Measurements from ENCODE around the gene LILRA5. TPM values are rescaled to one million over a fixed set of nuclear protein-coding genes. Genes with fewer than 3 reads are reported as not detected.
"Not testable (repeated sequence)": the region's sequence is repeated elsewhere in the genome, so short reads cannot be mapped to it uniquely, and the experiment has no call there.

Gene LILRA5
- total RNA-seq, 1 donor from 2014 or later = 1.1 TPM

DNA sequence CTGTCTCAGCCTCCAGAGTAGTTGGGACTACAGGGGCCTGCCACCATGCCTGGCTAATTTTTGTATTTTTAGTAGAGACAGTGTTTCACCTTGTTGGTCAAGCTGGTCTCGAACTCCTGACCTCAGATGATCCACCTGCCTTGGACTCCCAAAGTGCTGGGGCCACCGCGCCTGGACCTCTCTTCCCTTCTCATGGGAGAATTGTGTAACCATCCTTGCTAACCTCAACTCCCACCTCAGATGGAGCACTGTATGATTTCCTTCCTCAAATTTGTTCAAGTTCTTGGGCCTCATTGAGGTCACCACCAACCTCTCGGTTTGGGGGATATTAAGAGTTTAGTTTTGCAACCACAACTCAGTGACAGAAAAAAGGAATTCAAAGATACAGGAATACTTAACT lies 10.7 kb downstream of the LILRA5 start:
- no peak for DNase-seq (ENCODE audit: low spot score)

DNA sequence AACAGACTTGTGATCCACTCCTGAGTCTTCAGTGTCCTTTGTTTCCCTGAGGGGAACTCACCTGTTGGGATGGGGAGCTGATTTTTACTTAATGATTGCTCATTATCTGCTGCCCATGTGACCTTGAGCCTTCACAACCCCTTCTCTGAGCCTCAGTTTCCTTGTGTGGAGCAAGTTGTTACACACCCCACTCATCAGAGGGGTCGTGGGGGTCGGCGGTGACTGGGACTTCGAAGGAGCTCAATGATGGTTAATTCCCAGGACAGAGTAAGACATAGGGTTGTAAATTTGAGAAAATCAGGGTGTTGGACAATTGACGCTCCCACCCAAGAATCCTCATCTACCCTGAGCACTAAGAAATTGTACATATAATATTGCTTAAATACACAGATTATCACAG lies 13.5 kb downstream of the LILRA5 start:
- DNase-seq (ENCODE audit: low spot score) = no peak

- no peak for DNase-seq (ENCODE audit: low spot score)
These were observed 13.9 kb downstream of the LILRA5 start for GRCh38 chr19:54299126-54299498.

DNA sequence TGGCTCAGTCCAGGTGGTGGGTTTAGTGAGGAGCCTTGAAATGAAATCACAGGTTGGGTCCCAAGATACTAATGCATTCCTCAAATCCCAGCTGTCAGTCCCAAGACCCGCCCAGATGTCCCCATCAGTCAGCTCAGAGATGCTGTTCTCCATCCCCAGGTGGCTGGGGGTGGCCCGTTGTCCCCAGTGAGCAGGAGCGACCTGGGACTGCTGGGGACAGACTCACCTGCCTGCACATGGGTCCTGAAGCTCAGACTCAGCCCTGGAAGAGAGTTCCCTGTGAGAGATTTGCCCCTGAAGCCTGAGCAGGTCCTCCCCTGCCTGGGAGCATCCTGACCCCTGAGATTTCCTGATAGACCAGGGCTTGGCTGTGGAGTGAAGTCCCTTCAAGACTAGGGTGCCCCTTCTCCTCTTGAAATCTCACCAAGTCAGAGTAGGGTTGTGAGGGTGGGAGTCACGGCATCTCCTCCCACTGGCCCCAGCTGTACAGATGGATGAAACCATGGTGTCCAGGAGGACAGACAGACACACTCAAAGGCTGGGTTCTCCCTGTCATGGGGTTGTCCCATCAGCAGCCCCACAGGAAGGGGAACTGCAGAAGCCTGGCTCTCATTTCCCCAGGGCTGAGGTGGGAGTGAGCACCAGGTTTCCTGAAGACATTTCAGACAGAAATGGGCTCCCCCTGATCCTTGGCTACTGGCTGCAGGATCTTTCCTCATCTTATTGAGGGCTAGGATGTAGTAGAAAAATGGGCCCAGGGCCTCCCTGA lies 14.4 kb downstream of the LILRA5 start:
- DNase-seq (ENCODE audit: low spot score) = no peak

DNA sequence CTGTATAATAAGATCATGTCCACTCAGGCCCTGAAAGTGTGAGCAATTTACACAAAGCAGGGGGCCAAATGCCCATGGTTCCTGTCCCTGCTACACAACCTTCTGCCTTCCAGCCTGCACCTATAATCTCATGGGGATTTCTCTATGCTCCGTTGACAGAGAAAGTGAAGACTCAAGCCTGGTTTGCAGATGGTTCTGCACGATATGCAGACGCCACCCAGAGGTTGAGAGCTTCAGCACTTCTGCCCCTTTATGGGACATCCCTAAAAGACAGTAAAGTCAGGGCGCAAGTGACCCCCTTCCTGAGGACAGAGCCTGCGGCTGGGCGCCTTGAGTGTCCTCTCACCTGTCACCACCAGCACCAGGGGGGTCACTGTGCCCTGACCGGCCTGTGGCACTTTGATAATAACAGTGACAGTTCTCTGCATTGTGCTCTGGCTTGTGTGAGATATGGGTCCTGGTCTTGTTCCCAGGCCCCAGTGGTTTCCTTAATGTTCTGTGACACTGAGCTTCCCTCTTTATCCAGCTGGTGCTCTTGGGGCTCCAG lies 15.1 kb downstream of the LILRA5 start:
- no peak for DNase-seq (ENCODE audit: low spot score)

DNA sequence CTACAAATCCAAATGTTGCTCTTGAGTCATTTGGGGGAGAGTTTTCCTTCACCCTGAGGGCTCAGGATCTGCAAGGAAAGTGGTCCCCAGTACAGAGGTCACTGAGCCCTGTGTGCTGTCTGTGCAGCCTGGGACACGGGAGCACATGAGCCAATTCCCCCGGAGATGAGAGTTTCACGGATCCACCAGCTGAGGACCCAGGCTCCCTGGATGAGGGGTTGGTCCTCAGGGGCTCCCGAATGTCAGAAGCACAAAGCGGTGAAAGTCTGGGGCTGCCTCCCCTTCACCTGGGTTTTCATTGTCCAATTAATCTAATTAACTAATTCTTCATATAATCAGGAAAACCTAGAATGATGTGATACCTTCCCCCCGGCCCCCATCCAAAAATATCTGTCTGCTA lies 18.4 kb downstream of the LILRA5 start:
- no peak for DNase-seq (ENCODE audit: low spot score)

GRCh38 chr19:54289160-54289559 lies 23.8 kb downstream of the LILRA5 start:
- not testable (repeated sequence) for DNase-seq (ENCODE audit: low spot score)

GRCh38 chr19:54287456-54287855 lies 25.5 kb downstream of the LILRA5 start:
- no peak for DNase-seq (ENCODE audit: low spot score)

DNA sequence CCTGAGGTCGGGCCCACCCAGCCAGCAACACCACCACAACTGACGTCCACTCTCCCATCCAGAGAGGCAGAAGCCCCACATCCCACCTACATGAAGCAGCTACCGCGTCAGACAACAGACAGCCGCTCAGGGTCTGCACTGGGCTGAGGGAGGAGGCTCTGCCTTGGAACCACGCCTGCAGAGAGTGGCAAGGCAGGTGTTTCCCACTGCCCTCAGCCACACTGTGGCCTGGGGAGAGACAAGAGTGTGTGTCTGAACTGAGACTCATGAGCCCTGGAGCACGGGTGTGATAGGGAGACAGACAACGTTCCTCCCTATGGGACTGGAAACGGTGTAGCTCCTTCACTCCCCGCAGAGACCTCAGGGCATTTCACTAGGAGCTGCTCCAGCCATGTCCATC lies 26.7 kb downstream of the LILRA5 start:
- not testable (repeated sequence) for DNase-seq (ENCODE audit: low spot score)

GRCh38 chr19:54285427-54286056 lies 27.4 kb downstream of the LILRA5 start:
- not testable (repeated sequence) for DNase-seq (ENCODE audit: low spot score)

GRCh38 chr19:54282686-54283470 lies 30.1 kb downstream of the LILRA5 start:
- no peak for DNase-seq (ENCODE audit: low spot score)

- DNase-seq (ENCODE audit: low spot score) = not testable (repeated sequence)
These were observed 31.3 kb downstream of the LILRA5 start for GRCh38 chr19:54281729-54282075.

- DNase-seq (ENCODE audit: low spot score) = no peak
These were observed 31.8 kb downstream of the LILRA5 start, which contains the start of gene LILRB2 for GRCh38 chr19:54281007-54281728. Gene LILRB2 (minus strand): TSS chr19:54281110. CDS start chr19:54280496, 614 bp downstream.

GRCh38 chr19:54280441-54280840 lies 32.5 kb downstream of the LILRA5 start:
- not testable (repeated sequence) for DNase-seq (ENCODE audit: low spot score)

DNA sequence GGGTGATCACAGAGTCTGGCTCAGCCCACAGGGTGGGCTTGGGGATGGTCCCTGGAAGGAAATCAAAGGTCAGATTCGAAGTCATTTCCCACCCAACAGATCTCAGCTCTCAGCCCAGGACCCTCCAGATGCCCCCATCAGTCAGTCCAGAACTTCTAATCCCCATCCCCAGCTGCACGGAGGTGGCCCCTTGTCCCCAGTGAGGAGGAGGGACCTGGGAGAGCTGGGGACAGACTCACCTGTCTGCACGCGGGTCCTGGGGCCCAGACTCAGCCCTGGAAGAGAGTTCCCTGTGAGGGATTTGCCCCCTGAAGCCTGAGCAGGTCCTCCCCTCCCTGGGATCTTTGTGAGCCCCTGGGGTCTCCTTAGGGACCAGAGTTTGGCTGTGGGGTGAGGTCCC lies 32.9 kb downstream of the LILRA5 start:
- DNase-seq (ENCODE audit: low spot score) = not testable (repeated sequence)

DNA sequence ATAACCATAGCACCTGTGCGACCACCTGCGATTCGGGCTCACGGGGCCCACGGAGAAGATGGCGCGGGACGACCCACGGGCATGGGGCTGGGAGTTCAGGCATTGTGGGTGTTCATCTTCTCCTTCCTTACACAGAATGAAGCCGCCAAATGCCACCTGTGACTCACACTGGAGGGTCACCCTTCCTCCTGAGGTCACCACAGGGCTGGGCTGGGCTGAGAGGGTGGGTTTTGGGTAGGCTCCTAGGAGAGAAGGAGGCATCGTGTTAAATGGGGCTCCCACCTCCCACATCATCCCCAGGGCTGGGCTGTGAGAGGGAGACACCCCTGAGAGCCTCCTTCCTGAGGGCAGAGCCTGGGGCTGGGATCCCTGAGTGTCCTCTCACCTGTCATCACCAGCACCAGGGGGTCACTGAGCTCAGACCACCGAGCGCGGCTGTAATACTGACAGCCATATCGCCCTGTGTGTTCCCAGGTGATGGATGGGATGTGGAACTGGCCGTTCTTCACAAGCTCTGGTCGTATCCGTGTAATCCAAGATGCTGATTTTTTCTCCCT lies 33.5 kb downstream of the LILRA5 start:
- DNase-seq (ENCODE audit: low spot score) = no peak

GRCh38 chr19:54278571-54279195 lies 34.3 kb downstream of the LILRA5 start:
- not testable (repeated sequence) for DNase-seq (ENCODE audit: low spot score)

DNA sequence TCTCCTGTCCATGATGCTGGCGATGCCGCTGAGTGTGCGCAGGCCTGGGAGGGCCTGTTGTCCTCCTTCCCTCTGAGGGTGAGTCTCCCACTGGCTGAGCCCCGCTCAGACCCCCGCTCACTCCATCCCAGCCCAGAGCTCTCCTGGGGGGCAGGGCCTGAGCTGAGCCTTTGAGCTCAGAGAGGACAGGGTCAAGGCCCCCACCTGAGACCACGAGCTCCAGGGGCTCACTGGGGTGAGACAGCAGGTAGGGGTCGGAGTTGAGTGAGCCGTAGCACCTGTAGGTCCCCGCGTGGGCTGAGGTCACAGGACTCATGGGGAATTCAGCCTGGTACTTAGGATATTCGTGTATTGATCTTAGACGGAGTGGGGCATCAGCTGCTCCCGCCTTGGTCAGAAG lies 34.9 kb downstream of the LILRA5 start:
- not testable (repeated sequence) for DNase-seq (ENCODE audit: low spot score)

GRCh38 chr19:54277111-54277615 lies 35.8 kb downstream of the LILRA5 start:
- DNase-seq (ENCODE audit: low spot score) = not testable (repeated sequence)

DNA sequence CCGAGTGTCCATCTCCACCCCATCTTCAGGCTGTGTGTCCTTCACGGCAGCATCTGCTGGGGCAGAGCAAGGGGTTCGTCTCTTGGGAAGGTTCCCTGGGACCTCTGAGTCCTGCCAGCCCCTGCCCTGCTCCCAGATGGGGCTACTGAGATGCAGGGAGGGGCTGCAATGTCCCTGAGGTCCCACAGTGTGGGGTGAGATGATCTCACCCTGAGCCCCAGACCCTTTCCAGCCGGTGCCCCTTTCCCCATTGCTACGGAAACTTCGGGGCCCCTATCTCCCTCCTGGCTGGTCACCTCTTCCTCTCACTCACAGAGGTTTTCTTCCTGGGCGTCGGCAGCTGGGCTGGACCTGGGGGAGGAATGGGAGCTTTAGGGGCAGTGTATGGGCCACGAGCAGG lies 37.0 kb downstream of the LILRA5 start:
- DNase-seq (ENCODE audit: low spot score) = no peak

DNA sequence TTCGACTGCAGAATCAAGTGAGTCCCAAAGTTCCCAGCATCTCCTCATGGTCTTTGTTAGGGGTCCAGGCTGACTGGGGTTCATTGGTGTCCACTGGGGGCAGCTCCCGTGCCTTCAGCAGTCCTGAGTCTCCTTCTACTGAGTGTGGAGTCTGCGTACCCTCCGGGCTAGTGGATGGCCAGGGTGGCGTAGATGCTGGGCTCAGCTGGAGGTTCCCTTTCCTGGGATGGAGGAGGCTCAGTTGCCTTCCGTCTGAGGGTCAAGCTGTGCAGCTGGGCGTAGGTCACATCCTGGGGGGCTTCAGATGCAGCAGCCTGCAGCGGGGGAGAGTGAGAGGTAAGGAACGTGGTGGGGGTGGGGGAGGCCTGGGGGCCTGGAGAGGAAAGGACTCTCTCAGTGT lies 38.5 kb downstream of the LILRA5 start:
- not testable (repeated sequence) for DNase-seq (ENCODE audit: low spot score)

Data from mucosa of gallbladder (tissue), 1 donor.